GM21367 (cell line): ENCODE measurements around the gene PARP8.
"Not testable (repeated sequence)": the region's sequence is repeated elsewhere in the genome, so short reads cannot be mapped to it uniquely, and the experiment has no call there.

ENCODE experiments used
- ATAC-seq: cut with Tn5 transposase; IDR thresholded peaks from one replicate; pipeline ENCODE4 v1.9.1; 2021; ENCODE audit not compliant: unreplicated experiment

The PARP8 gene

GRCh38 chr5:50684721-50685120 lies 18.3 kb downstream of the PARP8 start:
- no peak for ATAC-seq

GRCh38 chr5:50687548-50687947 lies 21.1 kb downstream of the PARP8 start:
- no peak for ATAC-seq

GRCh38 chr5:50691399-50692016 lies 25.1 kb downstream of the PARP8 start:
- no peak for ATAC-seq

GRCh38 chr5:50694027-50694590 lies 27.7 kb downstream of the PARP8 start:
- no peak for ATAC-seq

GRCh38 chr5:50694626-50695025 lies 28.2 kb downstream of the PARP8 start:
- ATAC-seq, result not testable (repeated sequence)

- no peak for ATAC-seq
These were observed 31.3 kb downstream of the PARP8 start for GRCh38 chr5:50697739-50698138.

- ATAC-seq, result no peak
These were observed 33.3 kb downstream of the PARP8 start for GRCh38 chr5:50699737-50700136.

GRCh38 chr5:50700706-50701105 lies 34.3 kb downstream of the PARP8 start:
- ATAC-seq, result no peak

- peak; percentile 46 for ATAC-seq
These were observed 36.4 kb downstream of the PARP8 start for GRCh38 chr5:50702615-50703366.

GRCh38 chr5:50703367-50703666 lies 36.9 kb downstream of the PARP8 start:
- no peak for ATAC-seq

- ATAC-seq, result no peak
These were observed 38.3 kb downstream of the PARP8 start for GRCh38 chr5:50704730-50705129.

- no peak for ATAC-seq
These were observed 43.0 kb downstream of the PARP8 start for GRCh38 chr5:50709471-50709870.

- peak; percentile 14 for ATAC-seq
These were observed 44.4 kb downstream of the PARP8 start for GRCh38 chr5:50710838-50711237.

- peak; percentile 96 for ATAC-seq
These were observed 44.8 kb downstream of the PARP8 start for GRCh38 chr5:50711280-50711679.

GRCh38 chr5:50712479-50712878 lies 46.0 kb downstream of the PARP8 start:
- ATAC-seq, result no peak

GRCh38 chr5:50715001-50715400 lies 48.6 kb downstream of the PARP8 start:
- ATAC-seq, result no peak

- no peak for ATAC-seq
These were observed 49.7 kb downstream of the PARP8 start for GRCh38 chr5:50716134-50716533.

- peak; percentile 62 for ATAC-seq
These were observed 51.2 kb downstream of the PARP8 start for GRCh38 chr5:50717651-50718050.

- no peak for ATAC-seq
These were observed 53.7 kb downstream of the PARP8 start for GRCh38 chr5:50720061-50720710.

GRCh38 chr5:50722223-50722622 lies 55.8 kb downstream of the PARP8 start:
- no peak for ATAC-seq

GRCh38 chr5:50724262-50724661 lies 57.8 kb downstream of the PARP8 start:
- no peak for ATAC-seq
